H9 (cell line): ENCODE results near the gene SLC5A12. TPM values are rescaled to one million over a fixed set of nuclear protein-coding genes. Genes with fewer than 3 reads are reported as not detected.

ENCODE experiments used
- DNase-seq: peaks from one replicate; pipeline ENCODE4 v3.0.0-alpha.2; 2017
- H2AFZ ChIP-seq: one replicate; pipeline ENCODE4 v1.6.1; 2013; ENCODE audit warnings: mild to moderate bottlenecking, low read length, control low read depth, moderate library complexity
- H2AK5ac ChIP-seq: 2 replicates; pipeline ENCODE4 v1.6.1; 2013; ENCODE audit warnings: low read length, control low read depth, mixed read lengths; ENCODE audit not compliant: insufficient read length
- H2BK120ac ChIP-seq: one replicate; pipeline ENCODE4 v1.6.1; 2013; ENCODE audit warnings: low read depth, mild to moderate bottlenecking, low read length, control low read depth, inconsistent platforms; ENCODE audit not compliant: poor library complexity, severe bottlenecking
- H2BK12ac ChIP-seq: 2 replicates; pipeline ENCODE4 v1.6.1; 2013; ENCODE audit warnings: low read length, control low read depth, mixed read lengths, low read depth; ENCODE audit not compliant: insufficient read length
- H2BK15ac ChIP-seq: 2 replicates; pipeline ENCODE4 v1.6.1; 2013; ENCODE audit warnings: low read depth, low read length, control low read depth
- H2BK20ac ChIP-seq: one replicate; pipeline ENCODE4 v1.6.1; 2013; ENCODE audit warnings: low read depth, mild to moderate bottlenecking, low read length, control low read depth, inconsistent platforms; ENCODE audit not compliant: poor library complexity, severe bottlenecking
- H2BK5ac ChIP-seq: 2 replicates; pipeline ENCODE4 v1.6.1; 2013; ENCODE audit warnings: low read length, control low read depth, mixed read lengths; ENCODE audit not compliant: insufficient read length
- H3K14ac ChIP-seq: 2 replicates; pipeline ENCODE4 v1.6.1; 2013; ENCODE audit warnings: low read length, control low read depth; ENCODE audit not compliant: insufficient read depth
- H3K18ac ChIP-seq: 2 replicates; pipeline ENCODE4 v1.6.1; 2013; ENCODE audit warnings: low read depth, mild to moderate bottlenecking, mixed read lengths, low read length, control low read depth; ENCODE audit not compliant: insufficient read length
- H3K23ac ChIP-seq: 2 replicates; pipeline ENCODE4 v1.6.1; 2013; ENCODE audit warnings: low read length, control low read depth, mixed read lengths, low read depth; ENCODE audit not compliant: insufficient read length
- H3K23me2 ChIP-seq: 2 replicates; pipeline ENCODE4 v1.6.1; 2013; ENCODE audit warnings: low read depth, mild to moderate bottlenecking, mixed read lengths, low read length, control low read depth; ENCODE audit not compliant: insufficient read length, poor library complexity, severe bottlenecking
- H3K27ac ChIP-seq: 2 replicates; pipeline ENCODE4 v1.5.1; 2013; ENCODE audit warnings: low read length, control low read depth, mixed read lengths, low read depth; ENCODE audit not compliant: insufficient read length
- H3K27me3 ChIP-seq: 2 replicates; pipeline ENCODE4 v1.6.1; 2013; ENCODE audit warnings: low read length, control low read depth, inconsistent platforms; ENCODE audit not compliant: insufficient read depth
- H3K4ac ChIP-seq: 2 replicates; pipeline ENCODE4 v1.6.1; 2013; ENCODE audit warnings: low read depth, mild to moderate bottlenecking, control low read depth, inconsistent platforms, low read length, moderate library complexity
- H3K4me1 ChIP-seq: 2 replicates; pipeline ENCODE4 v1.6.1; 2013; ENCODE audit warnings: low read length, control low read depth, inconsistent platforms; ENCODE audit not compliant: insufficient read depth
- H3K4me2 ChIP-seq: 2 replicates; pipeline ENCODE4 v1.6.1; 2013; ENCODE audit warnings: low read length, control low read depth, mixed read lengths; ENCODE audit not compliant: insufficient read length, insufficient read depth
- H3K56ac ChIP-seq: 2 replicates; pipeline ENCODE4 v1.6.1; 2013; ENCODE audit warnings: low read depth, mild to moderate bottlenecking, mixed read lengths, low read length, control low read depth; ENCODE audit not compliant: insufficient read length
- H3K79me1 ChIP-seq: 2 replicates; pipeline ENCODE4 v1.6.1; 2013; ENCODE audit warnings: low read depth, mild to moderate bottlenecking, moderate library complexity, low read length, control low read depth, inconsistent platforms; ENCODE audit not compliant: insufficient read depth, poor library complexity, severe bottlenecking
- H3K79me2 ChIP-seq: 2 replicates; pipeline ENCODE4 v1.6.1; 2013; ENCODE audit warnings: low read length, control low read depth, inconsistent platforms; ENCODE audit not compliant: insufficient read depth
- H3K9ac ChIP-seq: 2 replicates; pipeline ENCODE4 v1.6.1; 2013; ENCODE audit warnings: low read length, control low read depth, mixed read lengths; ENCODE audit not compliant: insufficient read length; ENCODE audit errors: extremely low read depth
- H3K9me3 ChIP-seq: one replicate; pipeline ENCODE4 v1.6.1; 2013; ENCODE audit warnings: low read depth, low read length, inconsistent platforms; ENCODE audit not compliant: control insufficient read depth
- H3T11ph ChIP-seq: one replicate; pipeline ENCODE4 v1.6.1; 2013; ENCODE audit warnings: mild to moderate bottlenecking, low read length, control low read depth, inconsistent platforms
- H4K20me1 ChIP-seq: one replicate; pipeline ENCODE4 v1.6.1; 2013; ENCODE audit not compliant: control insufficient read depth, insufficient read length, insufficient read depth
- H4K5ac ChIP-seq: 2 replicates; pipeline ENCODE4 v1.6.1; 2013; ENCODE audit warnings: low read depth, mild to moderate bottlenecking, mixed read lengths, low read length, control low read depth; ENCODE audit not compliant: insufficient read length
- H4K8ac ChIP-seq: replicated peaks from 2 replicates; pipeline ENCODE4 v1.6.1; 2013; ENCODE audit warnings: low read length, control low read depth, mixed read lengths, low read depth; ENCODE audit not compliant: insufficient read length
- H4K91ac ChIP-seq: 2 replicates; pipeline ENCODE4 v1.6.1; 2013; ENCODE audit warnings: low read depth, mild to moderate bottlenecking, moderate library complexity, mixed read lengths, low read length, control low read depth; ENCODE audit not compliant: insufficient read length
- H3K27ac Mint-ChIP-seq, 3 experiments: 2 replicates in 2 of 3; 3 replicates in 1 of 3; pipeline ENCODE4 v1.8.0; 2020 to 2021; ENCODE audit warnings: mixed read lengths in 3 of 3, mild to moderate bottlenecking in 1 of 3, moderate library complexity in 1 of 3
- H3K27me3 Mint-ChIP-seq: 2 replicates; pipeline ENCODE4 v1.8.0; 2021; ENCODE audit warnings: low read depth, mild to moderate bottlenecking, moderate library complexity, mixed read lengths
- H3K36me3 Mint-ChIP-seq, 3 experiments: 2 replicates in 2 of 3; 3 replicates in 1 of 3; pipeline ENCODE4 v1.8.0; 2020 to 2021; ENCODE audit warnings: low read depth in 3 of 3, mixed read lengths in 3 of 3; ENCODE audit not compliant: insufficient read depth in 1 of 3
- H3K4me1 Mint-ChIP-seq, 2 experiments: 2 replicates each; pipeline ENCODE4 v1.8.0; 2020; ENCODE audit warnings: mixed read lengths in 2 of 2
- H3K4me3 Mint-ChIP-seq, 2 experiments: 2 replicates in 1 of 2; 3 replicates in 1 of 2; pipeline ENCODE4 v1.8.0; 2020 to 2021; ENCODE audit warnings: mild to moderate bottlenecking in 2 of 2, mixed read lengths in 2 of 2, moderate library complexity in 1 of 2
- H3K9me3 Mint-ChIP-seq, 2 experiments: 2 replicates in 1 of 2; 3 replicates in 1 of 2; pipeline ENCODE4 v1.8.0; 2020; ENCODE audit warnings: mild to moderate bottlenecking in 2 of 2, mixed read lengths in 2 of 2, moderate library complexity in 1 of 2
- WGBS: extraction: QIAGEN DNeasy Blood & Tissue Kit; methylation state at CpG from one replicate; pipeline ENCODE4 v1.1.7; 2013; ENCODE audit warnings: missing lambda C conversion rate, low lambda C conversion rate, mixed read lengths; ENCODE audit not compliant: insufficient read length; ENCODE audit errors: extremely low coverage; 5-methylcytosine and 5-hydroxymethylcytosine counted together
- total RNA-seq: library from RNA; stranded (reverse); gene quantifications from 2 replicates; pipeline ENCODE4 v1.2.1, GENCODE V29; 2021
- TF ChIP-seq, protein P1 (sequence below): fragments of 200-600 bp; sonication (generic); conservative IDR thresholded peaks from 3 replicates; pipeline ENCODE4 v1.8.0; 2021; ENCODE audit warnings: antibody characterized with exemption, mild to moderate bottlenecking

SLC5A12 gene
- total RNA-seq, 1 experiment from 2014 or later: 2.7 TPM

GRCh38 chr11:26734691-26735090 lies 12.8 kb upstream of the SLC5A12 start:
- DNase-seq: no peak
- no peaks in the 10 kb centered on the region for H3K79me1 ChIP-seq
- H3K9me3 Mint-ChIP-seq: peaks cover 0 to 4% of the 10 kb centered on the region in 2 experiments; a peak in 3 of 5 replicates
- no peaks in the 10 kb centered on the region for H3K27me3 Mint-ChIP-seq
- H2AK5ac ChIP-seq: no peak overlapping the region
- no peaks in the 10 kb centered on the region for H4K20me1 ChIP-seq
- H3K27ac ChIP-seq: no peak overlapping the region
- no peak overlapping the region for H2BK5ac ChIP-seq
- no peaks in the 10 kb centered on the region for H3K4me1 ChIP-seq
- H3K18ac ChIP-seq: no peak overlapping the region
- H2BK12ac ChIP-seq: no peak overlapping the region
- no peak overlapping the region for H3K56ac ChIP-seq
- no peak overlapping the region for H2BK120ac ChIP-seq
- H4K91ac ChIP-seq: no peak overlapping the region
- no peak overlapping the region for H4K8ac ChIP-seq
- TF ChIP-seq, protein P1, sequence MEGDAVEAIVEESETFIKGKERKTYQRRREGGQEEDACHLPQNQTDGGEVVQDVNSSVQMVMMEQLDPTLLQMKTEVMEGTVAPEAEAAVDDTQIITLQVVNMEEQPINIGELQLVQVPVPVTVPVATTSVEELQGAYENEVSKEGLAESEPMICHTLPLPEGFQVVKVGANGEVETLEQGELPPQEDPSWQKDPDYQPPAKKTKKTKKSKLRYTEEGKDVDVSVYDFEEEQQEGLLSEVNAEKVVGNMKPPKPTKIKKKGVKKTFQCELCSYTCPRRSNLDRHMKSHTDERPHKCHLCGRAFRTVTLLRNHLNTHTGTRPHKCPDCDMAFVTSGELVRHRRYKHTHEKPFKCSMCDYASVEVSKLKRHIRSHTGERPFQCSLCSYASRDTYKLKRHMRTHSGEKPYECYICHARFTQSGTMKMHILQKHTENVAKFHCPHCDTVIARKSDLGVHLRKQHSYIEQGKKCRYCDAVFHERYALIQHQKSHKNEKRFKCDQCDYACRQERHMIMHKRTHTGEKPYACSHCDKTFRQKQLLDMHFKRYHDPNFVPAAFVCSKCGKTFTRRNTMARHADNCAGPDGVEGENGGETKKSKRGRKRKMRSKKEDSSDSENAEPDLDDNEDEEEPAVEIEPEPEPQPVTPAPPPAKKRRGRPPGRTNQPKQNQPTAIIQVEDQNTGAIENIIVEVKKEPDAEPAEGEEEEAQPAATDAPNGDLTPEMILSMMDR: no peak
- no peaks in the 10 kb centered on the region; a peak in 1 of 7 replicates for H3K36me3 Mint-ChIP-seq
- H4K5ac ChIP-seq: no peak overlapping the region
- H3K23ac ChIP-seq: no peak overlapping the region
- H3K9me3 ChIP-seq: no peaks in the 10 kb centered on the region
- H3T11ph ChIP-seq: no peak overlapping the region
- no peaks in the 10 kb centered on the region for H3K79me2 ChIP-seq
- no CpG with 5 or more reads among the region's 4 CpGs for WGBS
- H2BK15ac ChIP-seq: no peak overlapping the region
- no peak overlapping the region for H3K4ac ChIP-seq
- no peak overlapping the region for H2BK20ac ChIP-seq
- H3K4me3 Mint-ChIP-seq: no peak overlapping the region
- no peaks in the 10 kb centered on the region for H3K4me1 Mint-ChIP-seq
- no peak overlapping the region for H3K9ac ChIP-seq
- H3K4me2 ChIP-seq: no peak overlapping the region
- H3K27me3 ChIP-seq: no peaks in the 10 kb centered on the region
- H3K14ac ChIP-seq: no peak overlapping the region
- H3K23me2 ChIP-seq: no peaks in the 10 kb centered on the region
- H2AFZ ChIP-seq: no peak overlapping the region
- no peak overlapping the region for H3K27ac Mint-ChIP-seq
